ENCODE results near the gene GDF11. TPM values are rescaled to one million over a fixed set of nuclear protein-coding genes. Genes with fewer than 3 reads are reported as not detected.
"Not testable (repeated sequence)": the region's sequence is repeated elsewhere in the genome, so short reads cannot be mapped to it uniquely, and the experiment has no call there.

The GDF11 gene
- polyA plus RNA-seq, 4 donors, result 18.2 to 29.2 (median 23.1) TPM

DNA sequence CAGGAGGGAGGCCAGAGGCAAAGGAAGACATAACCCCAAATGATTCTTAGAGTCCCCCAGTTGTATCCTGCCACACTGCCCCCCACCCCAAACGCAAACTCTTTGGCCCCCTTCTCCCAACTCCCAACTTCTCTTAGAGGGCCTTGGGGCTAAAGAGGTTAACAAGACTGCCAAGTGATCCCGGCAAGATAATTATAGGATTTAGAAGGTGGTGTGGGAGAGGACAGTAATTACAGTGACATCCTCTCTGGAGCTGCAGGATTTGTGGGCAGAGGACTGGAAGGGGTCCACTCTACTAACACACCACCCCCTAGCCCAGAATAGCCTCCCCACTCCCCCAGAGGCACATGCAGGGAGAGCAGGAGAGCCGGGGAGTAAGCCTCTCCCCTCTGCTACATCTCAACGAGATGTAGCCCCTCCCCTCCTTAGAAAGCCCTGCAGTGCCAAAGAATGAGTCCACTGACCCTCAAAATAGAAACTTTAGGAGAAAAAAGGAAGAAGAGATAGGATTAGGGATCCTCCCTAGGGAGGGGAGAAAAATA, 5.3 kb upstream of the GDF11 start:
- DNase-seq (ENCODE audit: low read depth in 4 of 4, low spot score in 2 of 4), result no peak

DNA sequence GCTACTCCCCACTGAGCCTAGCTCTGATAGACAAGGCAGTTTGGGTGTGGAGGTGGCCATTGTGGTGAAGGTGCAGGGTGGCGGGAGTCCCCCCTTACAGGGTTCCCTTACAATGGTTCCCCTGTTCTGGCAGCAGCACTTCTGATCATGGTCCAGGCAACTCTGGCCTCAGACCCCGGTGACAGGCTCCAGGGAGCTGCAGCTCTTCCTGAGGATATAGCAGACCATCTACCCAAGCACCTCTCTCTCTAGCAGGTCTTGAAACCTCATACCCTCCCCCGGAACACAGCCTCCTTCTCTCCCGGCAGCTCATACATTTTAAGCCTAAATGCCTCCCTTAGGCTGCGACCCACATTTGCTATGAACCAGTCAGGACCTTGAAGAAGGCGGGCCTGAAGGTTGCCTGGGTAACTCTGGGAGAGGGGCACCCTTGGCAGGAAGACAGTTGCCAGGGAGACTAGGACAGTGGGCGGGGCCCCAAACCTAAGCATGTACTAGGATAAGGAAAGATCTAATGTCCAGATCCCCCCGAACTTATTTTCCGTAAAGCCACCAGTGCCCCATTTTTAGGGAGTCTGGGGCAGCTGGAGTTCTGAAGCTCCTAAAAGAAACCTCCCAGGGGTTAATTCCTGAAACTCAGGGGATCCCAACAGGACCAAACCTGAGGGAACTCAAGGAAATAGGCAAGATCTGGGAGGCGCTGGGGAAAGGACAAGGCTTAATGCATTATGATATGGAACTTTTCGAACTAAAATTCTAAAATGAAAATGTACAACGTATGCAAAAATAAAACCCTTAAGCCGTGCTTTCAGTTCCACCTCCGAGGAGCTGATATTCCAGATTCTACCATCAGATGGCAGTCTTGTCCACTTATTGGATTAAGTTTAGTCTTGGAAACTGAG, 4.5 kb upstream of the GDF11 start:
- DNase-seq (ENCODE audit: low read depth in 4 of 4, low spot score in 2 of 4), result peak in 2 of 4 donors; percentile 93 to 94

DNA sequence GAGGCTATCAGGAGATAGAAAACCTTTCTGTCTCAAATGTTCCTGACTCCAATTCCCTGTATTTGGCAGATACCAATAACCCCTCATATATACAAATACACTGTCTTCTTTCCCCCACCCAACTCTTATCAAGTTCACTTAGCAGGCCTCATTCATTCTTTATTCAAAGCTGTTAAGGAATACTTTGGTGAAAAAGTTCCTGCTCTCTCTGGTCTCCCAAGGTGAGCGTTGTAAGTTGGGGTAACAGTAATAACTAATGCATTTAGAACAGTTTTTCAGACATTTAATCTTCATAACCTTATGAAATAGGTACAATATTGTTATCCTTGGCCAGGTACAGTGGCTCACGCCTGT, 3.9 kb upstream of the GDF11 start:
- DNase-seq (ENCODE audit: low read depth in 4 of 4, low spot score in 2 of 4), result no peak

DNA sequence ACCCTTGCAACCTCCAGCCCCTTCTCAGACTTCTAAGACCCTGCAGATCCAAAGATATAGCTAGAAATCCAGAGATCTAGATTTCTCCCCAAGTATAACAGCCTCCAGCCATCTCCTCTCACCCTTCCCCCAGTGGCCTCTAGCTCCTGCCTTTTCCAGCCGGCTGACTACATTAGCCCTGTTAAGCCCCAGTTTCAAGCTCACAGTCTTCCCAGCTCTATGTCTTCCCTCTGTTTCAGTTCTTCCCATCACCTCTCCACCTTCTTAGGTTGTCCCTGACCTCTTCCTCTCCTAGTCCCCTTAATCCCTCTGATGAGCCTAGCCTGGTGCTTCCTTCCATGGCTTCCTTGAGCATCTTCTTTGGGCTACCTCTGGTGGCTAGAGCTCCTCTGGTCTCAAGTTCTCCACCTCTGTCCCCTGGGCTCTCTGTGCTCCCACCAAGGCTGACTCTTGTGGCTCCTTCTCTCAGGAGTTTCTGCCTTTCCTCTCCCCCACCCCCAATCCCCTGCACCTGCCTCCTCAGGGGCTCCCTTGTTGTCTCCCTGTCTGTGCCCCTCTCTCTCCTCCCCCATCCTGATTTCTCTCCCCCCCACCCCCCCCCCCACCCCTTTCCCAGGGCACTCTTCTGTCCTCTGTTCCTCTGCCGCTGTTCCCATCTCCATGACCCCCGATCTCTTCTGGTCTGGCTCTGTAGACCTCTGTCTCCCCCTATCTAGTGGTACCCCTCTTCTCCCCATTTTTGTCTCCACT, 816 bp upstream of the GDF11 start:
- DNase-seq (ENCODE audit: low read depth in 4 of 4, low spot score in 2 of 4), result no peak

DNA sequence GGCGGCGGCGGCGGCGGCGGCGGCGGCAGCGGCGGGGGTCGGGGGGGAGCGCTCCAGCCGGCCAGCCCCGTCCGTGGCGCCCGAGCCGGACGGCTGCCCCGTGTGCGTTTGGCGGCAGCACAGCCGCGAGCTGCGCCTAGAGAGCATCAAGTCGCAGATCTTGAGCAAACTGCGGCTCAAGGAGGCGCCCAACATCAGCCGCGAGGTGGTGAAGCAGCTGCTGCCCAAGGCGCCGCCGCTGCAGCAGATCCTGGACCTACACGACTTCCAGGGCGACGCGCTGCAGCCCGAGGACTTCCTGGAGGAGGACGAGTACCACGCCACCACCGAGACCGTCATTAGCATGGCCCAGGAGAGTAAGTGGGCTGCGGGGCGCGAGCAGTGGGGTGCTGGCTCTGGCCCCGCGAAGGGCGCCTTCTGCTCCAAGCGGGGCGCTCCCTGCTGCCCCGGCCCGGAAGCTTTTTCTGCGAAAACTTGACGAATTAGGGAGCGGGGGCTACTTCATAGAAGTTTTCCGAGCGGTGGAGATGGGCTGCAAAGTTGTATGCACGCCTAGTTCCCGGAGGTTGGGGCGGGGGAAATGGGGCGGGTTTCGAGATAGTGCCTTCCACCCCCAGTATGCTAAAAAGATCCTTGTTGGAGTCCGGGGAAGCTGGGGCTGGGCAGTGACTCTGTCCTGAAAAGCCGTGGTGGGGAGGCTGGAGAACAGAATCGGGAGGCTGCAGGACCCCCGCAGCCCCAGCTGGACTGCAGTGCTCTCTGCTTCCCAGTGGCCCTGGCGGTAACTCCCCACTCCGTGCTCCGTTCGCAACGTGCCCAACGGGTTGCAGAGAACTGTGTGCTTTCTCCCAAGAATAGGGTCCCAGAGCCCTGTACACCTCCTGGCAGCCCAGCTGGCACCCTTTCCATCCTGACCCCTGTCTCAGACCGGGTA, 751 bp downstream of the GDF11 start:
- DNase-seq (ENCODE audit: low read depth in 4 of 4, low spot score in 2 of 4), result no peak

DNA sequence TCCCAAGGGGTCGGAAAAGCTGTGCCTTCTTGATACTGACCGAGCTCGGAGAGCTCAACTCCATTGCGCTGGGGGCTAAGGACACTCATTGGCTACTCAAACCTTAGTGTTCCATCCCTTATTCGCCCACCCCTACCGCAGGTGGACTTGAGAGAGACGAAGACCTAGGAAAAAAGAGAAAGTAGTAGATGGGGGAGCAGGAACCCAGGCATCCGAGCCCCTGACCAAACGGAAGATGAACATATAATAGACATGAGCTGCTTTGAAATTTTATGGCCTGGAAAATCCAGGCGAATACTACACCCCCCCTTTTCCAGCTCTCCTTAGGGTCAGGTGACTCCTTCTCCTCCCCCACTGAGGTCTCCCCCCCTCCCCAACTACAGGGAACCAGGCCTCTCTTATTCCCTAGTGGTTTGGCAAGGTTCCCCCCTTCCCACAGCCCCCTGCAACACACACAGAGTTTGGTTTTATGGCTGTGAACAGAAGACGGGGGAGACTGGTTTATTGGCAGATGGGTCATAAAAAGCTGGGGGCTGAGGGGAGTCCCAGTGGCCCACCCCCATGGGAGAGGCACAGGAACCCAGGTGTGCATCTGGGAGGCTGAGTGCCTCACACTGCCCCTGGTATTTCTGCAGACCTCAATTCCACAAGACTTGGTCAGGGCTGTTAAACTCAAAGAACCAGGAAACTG, 1.6 kb downstream of the GDF11 start:
- no peak for DNase-seq (ENCODE audit: low read depth in 4 of 4, low spot score in 2 of 4)

DNA sequence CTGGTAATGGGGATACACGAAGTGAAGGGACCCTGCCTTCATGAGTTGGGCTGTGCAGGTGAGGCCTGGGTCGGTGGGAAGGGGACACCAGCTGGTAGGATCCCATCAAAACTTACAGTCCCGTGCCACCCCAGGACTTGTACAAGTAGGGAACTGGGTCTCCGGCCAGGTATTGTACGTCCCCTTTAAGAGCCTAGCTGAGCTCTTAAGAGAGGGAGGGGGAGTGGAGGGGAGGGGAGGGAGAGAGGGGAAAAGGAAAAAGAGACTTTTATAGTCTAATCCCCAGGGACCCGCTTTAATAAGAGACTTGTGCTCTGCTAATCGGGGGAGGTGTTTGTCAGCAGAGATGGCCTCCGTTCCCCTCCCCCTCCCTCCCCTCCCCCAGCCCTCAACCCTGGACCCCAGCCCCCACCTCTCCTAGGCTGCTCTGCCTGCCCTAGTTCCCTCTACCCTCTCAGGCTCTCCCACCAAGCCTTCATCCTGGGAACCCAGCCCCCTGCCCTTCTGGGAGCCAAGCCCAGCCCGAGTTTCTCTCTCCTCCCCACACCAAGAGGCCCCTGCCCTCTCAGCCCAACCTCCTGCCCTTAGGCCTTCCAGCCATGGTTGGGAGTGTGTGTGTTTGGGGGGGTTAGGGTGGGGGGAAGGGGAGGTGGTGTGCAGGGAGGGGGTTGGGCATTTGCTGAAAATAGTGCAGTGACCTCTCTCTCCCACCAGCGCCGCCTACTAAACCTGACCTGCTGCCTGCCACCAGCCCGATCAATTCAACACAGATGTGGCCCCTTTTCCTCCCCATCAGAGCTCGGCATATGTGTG, 2.6 kb downstream of the GDF11 start:
- peak in 1 of 4 donors; percentile 79 for DNase-seq (ENCODE audit: low read depth in 4 of 4, low spot score in 2 of 4)

DNA sequence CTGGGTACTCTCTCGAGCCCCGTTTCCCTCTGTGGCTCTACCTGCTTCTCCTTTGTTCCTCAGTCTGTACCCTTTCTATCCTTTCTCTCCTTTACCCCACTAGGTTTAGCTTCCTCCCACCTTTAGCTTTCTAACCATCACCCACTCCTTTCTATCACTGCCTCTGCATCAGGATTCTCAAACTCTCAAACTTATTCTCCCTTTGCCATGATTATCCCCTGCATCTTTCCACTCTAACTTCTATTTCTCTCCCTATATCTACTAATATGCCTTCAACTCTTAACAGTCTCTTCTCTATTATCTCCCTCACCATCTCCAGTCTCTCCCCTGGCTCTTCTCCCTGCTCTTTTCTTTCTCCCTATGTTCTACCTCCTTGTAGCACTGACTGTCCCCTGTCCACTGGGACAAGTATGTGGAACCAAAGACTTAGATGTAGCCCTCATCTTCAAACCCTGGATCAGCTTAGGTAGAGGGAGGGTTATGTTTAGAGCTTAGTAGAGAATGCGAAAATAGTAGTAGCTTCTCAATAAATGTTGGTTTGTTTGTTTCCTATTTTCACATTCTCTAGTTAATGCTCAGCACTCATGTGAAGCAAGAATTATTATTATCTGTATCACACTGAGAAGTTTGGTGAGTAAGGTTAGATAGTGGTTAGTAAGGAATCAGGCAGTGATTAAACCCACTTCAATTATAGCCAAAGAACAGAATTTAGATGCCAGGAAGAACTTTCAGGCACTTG, 3.4 kb downstream of the GDF11 start:
- no peak for DNase-seq (ENCODE audit: low read depth in 4 of 4, low spot score in 2 of 4)

DNA sequence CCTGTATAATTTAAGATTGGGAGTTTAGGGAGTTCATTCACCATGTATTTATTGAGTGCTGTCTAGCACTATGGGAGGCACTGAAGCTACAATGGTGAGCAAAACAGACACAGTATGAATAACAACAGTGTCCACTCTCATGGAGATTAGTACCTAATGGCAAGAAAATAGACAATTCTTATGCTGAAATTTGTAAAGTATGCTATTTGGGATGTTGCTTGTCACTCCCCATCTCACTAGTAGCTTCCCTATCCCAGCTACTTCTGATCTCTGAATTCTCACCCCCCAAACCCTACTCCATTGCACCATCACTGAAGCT, 4.0 kb downstream of the GDF11 start:
- no peak for DNase-seq (ENCODE audit: low read depth in 4 of 4, low spot score in 2 of 4)

DNA sequence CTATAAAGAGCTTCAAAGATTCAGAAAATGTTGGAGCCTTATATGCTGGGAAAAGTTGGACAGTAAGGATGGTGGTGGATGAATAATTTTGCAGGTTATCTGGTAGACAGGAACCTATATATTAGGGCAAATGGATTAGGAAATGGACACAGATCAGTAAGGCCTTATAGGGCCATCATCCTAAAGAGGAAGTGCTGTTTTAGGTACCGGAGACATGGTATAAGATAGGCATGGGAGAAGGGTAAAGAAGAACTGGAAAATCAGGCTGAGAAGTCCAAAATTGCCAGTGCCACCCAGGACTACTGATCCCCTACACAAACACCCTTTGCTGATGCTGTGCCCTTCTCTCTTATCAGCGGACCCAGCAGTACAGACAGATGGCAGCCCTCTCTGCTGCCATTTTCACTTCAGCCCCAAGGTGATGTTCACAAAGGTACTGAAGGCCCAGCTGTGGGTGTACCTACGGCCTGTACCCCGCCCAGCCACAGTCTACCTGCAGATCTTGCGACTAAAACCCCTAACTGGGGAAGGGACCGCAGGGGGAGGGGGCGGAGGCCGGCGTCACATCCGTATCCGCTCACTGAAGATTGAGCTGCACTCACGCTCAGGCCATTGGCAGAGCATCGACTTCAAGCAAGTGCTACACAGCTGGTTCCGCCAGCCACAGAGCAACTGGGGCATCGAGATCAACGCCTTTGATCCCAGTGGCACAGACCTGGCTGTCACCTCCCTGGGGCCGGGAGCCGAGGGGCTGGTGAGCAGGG, 5.5 kb downstream of the GDF11 start:
- DNase-seq (ENCODE audit: low read depth in 4 of 4, low spot score in 2 of 4), result no peak

DNA sequence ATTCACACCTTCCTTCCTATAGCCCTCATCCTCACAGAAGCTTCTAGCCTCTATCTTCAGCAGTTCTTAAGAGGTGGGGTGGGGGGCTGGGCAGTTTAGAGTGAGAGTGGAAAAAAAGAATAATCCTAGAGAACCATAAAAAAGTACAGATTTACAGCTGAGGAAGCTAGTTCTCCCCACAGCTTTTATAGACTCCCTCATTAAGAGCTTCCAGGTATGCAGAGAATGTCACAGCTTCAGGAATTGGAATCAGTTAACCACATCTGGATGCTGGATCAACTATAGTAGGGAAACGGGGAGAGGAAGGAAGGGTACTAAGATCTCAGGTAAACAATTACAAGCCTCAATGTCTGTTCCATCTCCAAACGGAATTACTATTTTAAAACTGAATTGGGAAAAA, 12.3 kb downstream of the GDF11 start:
- no peak for DNase-seq (ENCODE audit: low read depth in 4 of 4, low spot score in 2 of 4)

DNA sequence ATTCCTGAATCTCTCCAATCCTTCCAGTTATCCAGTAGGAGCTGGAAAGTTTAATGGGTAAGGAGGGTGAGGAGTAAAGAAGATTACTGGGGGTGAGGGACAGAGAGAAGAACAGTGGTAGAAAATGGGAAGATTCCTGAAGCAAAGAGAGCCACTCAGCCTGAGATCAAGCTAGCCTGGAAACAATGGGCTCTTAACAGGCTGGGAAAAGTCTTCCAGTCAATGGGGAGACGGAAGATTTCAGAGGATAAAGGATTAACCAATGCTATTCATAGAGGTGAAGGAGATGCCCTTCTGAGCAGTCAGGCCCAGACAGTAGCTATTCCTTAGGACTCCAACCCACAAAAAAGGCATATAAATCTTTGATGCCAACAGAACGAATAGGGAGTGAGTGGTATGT, 14.8 kb downstream of the GDF11 start:
- DNase-seq (ENCODE audit: low read depth in 4 of 4, low spot score in 2 of 4), result no peak

DNA sequence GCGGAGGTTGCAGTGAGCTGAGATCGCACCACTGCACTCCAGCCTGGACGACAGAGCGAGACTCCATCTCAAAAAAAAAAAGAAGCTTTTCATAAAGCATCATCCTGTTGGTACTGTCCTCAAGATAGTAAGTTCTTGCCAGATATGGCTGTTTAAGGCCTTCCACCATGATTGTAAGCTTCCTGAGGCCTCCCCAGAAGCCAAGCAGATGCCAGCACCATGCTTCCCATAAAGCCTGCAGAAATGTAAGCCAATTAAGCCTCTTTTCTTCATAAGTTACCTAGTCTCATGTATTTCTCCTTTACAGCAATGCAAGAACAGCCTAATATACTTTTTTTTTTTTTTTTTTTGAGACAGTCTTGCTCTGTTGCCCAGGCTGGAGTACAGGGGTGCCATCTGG, 15.7 kb downstream of the GDF11 start:
- DNase-seq (ENCODE audit: low read depth in 4 of 4, low spot score in 2 of 4), result not testable (repeated sequence)

DNA sequence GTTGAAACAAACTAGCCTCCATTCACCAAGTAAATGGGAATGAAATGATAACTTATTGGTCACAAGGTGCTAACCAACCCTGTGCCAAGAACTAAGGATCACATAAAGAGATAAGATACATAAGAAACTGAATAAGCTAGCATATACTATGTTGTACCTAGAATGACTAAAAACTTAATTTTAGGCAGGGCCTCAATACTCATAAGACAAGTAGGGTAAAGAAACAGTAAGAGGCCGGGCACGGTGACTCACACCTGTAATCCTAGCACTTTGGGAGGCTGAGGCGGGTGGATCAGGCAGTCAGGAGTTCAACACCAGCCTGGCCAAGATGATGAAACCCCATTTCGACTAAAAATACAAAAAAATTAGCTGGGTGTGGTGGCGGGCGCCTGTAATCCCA, 17.7 kb downstream of the GDF11 start:
- DNase-seq (ENCODE audit: low read depth in 4 of 4, low spot score in 2 of 4), result no peak

DNA sequence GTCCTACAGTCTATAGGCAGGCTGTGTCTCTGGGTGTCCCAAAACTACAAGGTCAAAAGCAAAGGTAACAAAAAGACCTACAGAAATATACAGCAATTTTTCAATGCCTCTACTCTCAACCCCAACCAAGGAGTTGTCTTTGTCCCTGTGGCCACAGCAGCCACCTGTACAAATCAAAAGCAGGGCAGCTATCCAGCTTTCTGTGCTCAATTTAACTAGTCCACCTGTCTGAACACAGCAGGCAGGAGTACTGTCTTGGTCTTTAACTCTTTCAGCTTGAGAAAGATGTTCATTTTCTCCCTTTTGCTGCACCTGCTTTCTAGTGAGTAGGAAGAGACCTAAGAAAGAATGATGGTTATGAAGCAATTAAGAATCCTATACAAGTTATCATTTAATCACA, 19.7 kb downstream of the GDF11 start:
- no peak for DNase-seq (ENCODE audit: low read depth in 4 of 4, low spot score in 2 of 4)

DNA sequence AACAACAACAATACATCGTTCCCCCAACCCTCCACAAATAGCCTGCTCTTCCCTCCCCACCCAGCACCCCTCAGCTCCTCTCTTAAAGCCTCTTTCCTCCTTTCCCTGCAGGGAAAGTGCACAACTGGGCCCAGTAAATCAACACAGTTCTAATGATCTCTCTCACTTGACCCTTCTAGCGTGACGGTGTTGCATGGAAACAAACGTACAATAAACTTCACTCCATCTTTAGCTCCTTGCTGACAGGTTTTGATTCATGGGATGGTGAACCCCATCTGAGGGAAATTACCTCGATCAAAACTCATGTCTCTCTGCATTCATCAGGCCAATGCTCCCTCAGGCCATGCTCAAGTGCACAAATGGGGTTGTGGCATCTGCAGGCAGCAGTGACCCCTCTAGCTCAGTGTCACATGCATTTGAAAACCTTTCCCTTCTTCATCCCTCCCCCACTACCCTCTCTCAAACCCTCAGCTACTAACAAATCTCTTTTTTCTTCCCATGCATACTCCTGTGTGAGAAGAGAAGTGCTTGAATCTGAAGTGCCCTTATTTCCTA, 22.9 kb downstream of the GDF11 start:
- DNase-seq (ENCODE audit: low read depth in 4 of 4, low spot score in 2 of 4), result no peak

DNA sequence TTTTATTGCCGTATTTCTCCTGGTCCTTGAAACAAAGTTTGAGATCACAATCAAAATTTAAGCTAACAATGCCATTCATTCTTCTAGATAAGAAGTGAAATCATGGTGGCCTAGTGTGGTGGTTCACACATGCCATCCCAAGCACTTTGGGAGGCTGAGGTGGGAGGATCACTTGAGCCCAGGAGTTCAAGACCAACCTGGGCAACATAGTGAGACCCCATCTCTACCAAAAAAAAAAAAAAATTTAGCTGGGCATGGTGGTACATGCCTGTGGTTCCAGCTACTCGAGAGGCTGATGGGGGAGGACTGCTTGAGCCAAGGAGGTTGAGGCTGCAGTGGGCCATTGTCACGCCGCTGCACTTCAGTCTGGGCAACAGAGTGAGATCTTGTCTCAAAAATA, 24.2 kb downstream of the GDF11 start:
- DNase-seq (ENCODE audit: low read depth in 4 of 4, low spot score in 2 of 4), result no peak

DNA sequence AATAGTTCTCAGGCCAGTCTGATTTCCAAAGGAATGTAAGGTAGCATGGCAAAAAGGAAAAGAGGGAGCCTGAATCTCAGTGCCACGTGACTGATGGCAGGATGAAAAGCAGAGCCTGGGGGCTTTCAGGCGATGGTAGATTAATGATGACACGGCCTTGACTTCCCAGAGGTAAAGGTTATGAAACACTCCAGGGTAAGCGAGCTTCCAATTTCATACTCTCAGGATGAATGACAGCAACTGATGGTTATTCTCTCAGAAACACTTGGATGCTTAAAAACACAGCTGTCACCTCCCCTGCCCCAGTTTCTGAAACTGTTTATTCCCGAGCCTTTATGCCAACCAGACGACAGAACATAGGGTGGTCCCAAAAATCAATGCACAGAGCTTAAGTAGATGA, 28.8 kb downstream of the GDF11 start:
- DNase-seq (ENCODE audit: low read depth in 4 of 4, low spot score in 2 of 4), result no peak

All from left renal cortex interstitium (tissue), 4 donors.